Measurements from ENCODE around the gene SYNRG. TPM values are rescaled to one million over a fixed set of nuclear protein-coding genes. Genes with fewer than 3 reads are reported as not detected.

SYNRG gene
- total and polyA plus RNA-seq, 4 donors: 6.5 to 20.5 (median 15.9) TPM

GRCh38 chr17:37538981-37539659, 70.1 kb downstream of the SYNRG start:
- WGBS: 97% methylated on average over 8 of the region's 8 CpGs

More at GRCh38 chr17:37538981-37539659, 70.1 kb downstream of the SYNRG start:
- H3K36me3 ChIP-seq (ENCODE audit: control insufficient read depth in 4 of 4, insufficient read depth in 3 of 4, low read depth in 1 of 4, low read length in 3 of 4): peaks cover 13 to 69% (median 60%) of the 10 kb centered on the region in 4 donors
- TF ChIP-seq RAD21 (IDR thresholded peaks at IDR 0.05) (no peak), FOXA2 (IDR thresholded peaks at IDR 0.05) (no peak), ATF3 (IDR thresholded peaks at IDR 0.05) (no peak), HNF4G (IDR thresholded peaks at IDR 0.05) (no peak), YY1 (IDR thresholded peaks at IDR 0.05) (no peak), NR2F2 (IDR thresholded peaks at IDR 0.05) (no peak), JUND (IDR thresholded peaks at IDR 0.05) (no peak), ZBTB33 (IDR thresholded peaks at IDR 0.05) (no peak), MAX (IDR thresholded peaks at IDR 0.05) (no peak), RXRA (IDR thresholded peaks at IDR 0.05) (no peak), REST (IDR thresholded peaks at IDR 0.05) (no peak), GABPA (IDR thresholded peaks at IDR 0.05 in 1 of 2, conservative IDR thresholded peaks at IDR 0.05 in 1 of 2) (no peak), EGR1 (IDR thresholded peaks at IDR 0.05; ENCODE audit: low read depth in 2 of 2) (no peak), FOXA1 (IDR thresholded peaks at IDR 0.05) (no peak), HNF4A (conservative IDR thresholded peaks at IDR 0.05) (no peak), SP1 (IDR thresholded peaks at IDR 0.05) (no peak), CTCF (IDR thresholded peaks at IDR 0.05; ENCODE audit: low read depth, low read length, missing input control) (no peak), TAF1 (conservative IDR thresholded peaks at IDR 0.05) (no peak)
- H3K27me3 ChIP-seq (ENCODE audit: control insufficient read depth in 4 of 4, insufficient read depth in 4 of 4, low read length in 3 of 4): no peaks in the 10 kb centered on the region
- H3K9me3 ChIP-seq (ENCODE audit: control insufficient read depth in 4 of 4, low read length in 3 of 4): no peaks in the 10 kb centered on the region
- no peak overlapping the region for H3K4me3 ChIP-seq (ENCODE audit: low read depth in 1 of 3, low read length in 3 of 3)
- no peak overlapping the region for H3K27ac ChIP-seq (ENCODE audit: low read depth in 1 of 2, low read length in 2 of 2)
- H3K9ac ChIP-seq (ENCODE audit: low read depth in 1 of 2, low read length in 2 of 2): no peak overlapping the region
- DNase-seq (ENCODE audit: low spot score): no peak
- no peaks in the 10 kb centered on the region for H3K4me1 ChIP-seq (ENCODE audit: control insufficient read depth in 4 of 4, insufficient read depth in 4 of 4, low read length in 3 of 4)

All from liver (tissue), 9 donors.